Activated CD8-positive, alpha-beta T cell treated with anti-CD3 and anti-CD28 coated beads for 36 hours (primary cell): ENCODE results near the gene CTNNA3. TPM values are rescaled to one million over a fixed set of nuclear protein-coding genes. Genes with fewer than 3 reads are reported as not detected.
"Not testable (repeated sequence)": the region's sequence is repeated elsewhere in the genome, so short reads cannot be mapped to it uniquely, and the experiment has no call there.

Source experiments
- ATAC-seq: fragments of 200-7000 bp; cut with Tn5 transposase; one replicate; pipeline ENCODE4 v1.10.0; 2021; ENCODE audit warnings: mild to moderate bottlenecking, moderate library complexity
- CTCF ChIA-PET: fragments of 350-600 bp; sonication (Branson Sonifier 250); formaldehyde crosslinking; loops from one replicate; lab custom pipeline; 2021; ENCODE audit warnings: antibody characterized with exemption; lab: Charles Lee
- POLR2A ChIA-PET: fragments of 350-600 bp; sonication (Branson Sonifier 250); formaldehyde crosslinking; loops from one replicate; lab custom pipeline; 2021; ENCODE audit warnings: antibody characterized with exemption; lab: Charles Lee
- DNase-seq: peaks from one replicate; pipeline ENCODE4 v3.0.0-alpha.2; 2020
- H3K27ac Mint-ChIP-seq: one replicate; pipeline ENCODE4 v1.8.0; 2021; ENCODE audit warnings: mild to moderate bottlenecking, mixed read lengths
- H3K27me3 Mint-ChIP-seq: one replicate; pipeline ENCODE4 v1.8.0; 2021; ENCODE audit warnings: mixed read lengths
- H3K36me3 Mint-ChIP-seq: one replicate; pipeline ENCODE4 v1.8.0; 2021; ENCODE audit warnings: low read depth, mixed read lengths
- H3K4me1 Mint-ChIP-seq: one replicate; pipeline ENCODE4 v1.8.0; 2021; ENCODE audit warnings: low read depth, mixed read lengths
- H3K4me3 Mint-ChIP-seq: one replicate; pipeline ENCODE4 v1.8.0; 2021; ENCODE audit warnings: mild to moderate bottlenecking, moderate library complexity, mixed read lengths
- H3K9me3 Mint-ChIP-seq: one replicate; pipeline ENCODE4 v1.8.0; 2021; ENCODE audit warnings: mixed read lengths
- CTCF ChIP-seq: fragments of 200-600 bp; IDR thresholded peaks from one replicate; pipeline ENCODE4 v1.8.0; 2022; ENCODE audit warnings: antibody characterized with exemption, mild to moderate bottlenecking
- intact Hi-C: fragments of 100-400 bp; cut with micrococcal nuclease; formaldehyde crosslinking; loops from one replicate; pipeline ENCODE4 v1.10.0; 2022
- total RNA-seq, 2 experiments: library from RNA; stranded (reverse); gene quantifications; one replicate each; pipeline ENCODE4 v1.2.3, GENCODE V29; 2021

CTNNA3 gene
- total RNA-seq, 2 experiments from 2014 or later: not detected

GRCh38 chr10:67225226-67225625 is 470.8 kb downstream of the CTNNA3 start:
- Mint-ChIP-seq H3K4me1 (no peaks in the 10 kb centered on the region), H3K4me3 (no peak overlapping the region), H3K36me3 (peaks cover 1% of the 10 kb centered on the region), H3K27me3 (peaks cover 6% of the 10 kb centered on the region), H3K9me3 (peaks cover 7% of the 10 kb centered on the region), H3K27ac (no peak overlapping the region)
- no peak for TF ChIP-seq CTCF
- no peak for DNase-seq
- intact Hi-C loops: no loop called here
- ATAC-seq: no peak
- POLR2A ChIA-PET: no interaction called here
- CTCF ChIA-PET: no interaction called here

DNA sequence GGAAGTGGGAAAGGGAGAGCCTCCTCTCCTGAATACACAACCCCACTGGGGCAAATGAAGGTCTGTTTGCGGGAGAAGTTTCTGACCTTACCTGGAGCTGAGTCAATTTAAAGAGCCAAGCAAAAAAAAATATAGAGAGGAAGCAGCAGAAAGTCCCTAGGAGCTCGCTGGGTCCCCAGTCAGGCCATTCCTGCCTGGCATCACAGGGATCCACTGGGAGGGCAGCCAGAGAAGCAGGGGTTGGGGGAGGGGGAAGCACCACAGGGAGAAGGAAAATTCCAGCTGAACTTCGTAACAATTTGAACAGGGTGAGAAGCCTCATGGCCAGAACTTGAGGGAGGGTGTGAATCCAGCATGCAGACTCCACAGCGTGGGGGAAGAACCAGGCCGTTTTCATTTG is 471.4 kb downstream of the CTNNA3 start:
- Mint-ChIP-seq H3K4me1 (no peaks in the 10 kb centered on the region), H3K27me3 (peaks cover 1% of the 10 kb centered on the region), H3K9me3 (peaks cover 7% of the 10 kb centered on the region), H3K36me3 (peaks cover 1% of the 10 kb centered on the region), H3K4me3 (no peak overlapping the region), H3K27ac (no peak overlapping the region)
- TF ChIP-seq CTCF: no peak
- ChIA-PET POLR2A (no interaction called here), CTCF (no interaction called here)
- intact Hi-C loops: no loop called here
- ATAC-seq (no peak), DNase-seq (no peak)

DNA sequence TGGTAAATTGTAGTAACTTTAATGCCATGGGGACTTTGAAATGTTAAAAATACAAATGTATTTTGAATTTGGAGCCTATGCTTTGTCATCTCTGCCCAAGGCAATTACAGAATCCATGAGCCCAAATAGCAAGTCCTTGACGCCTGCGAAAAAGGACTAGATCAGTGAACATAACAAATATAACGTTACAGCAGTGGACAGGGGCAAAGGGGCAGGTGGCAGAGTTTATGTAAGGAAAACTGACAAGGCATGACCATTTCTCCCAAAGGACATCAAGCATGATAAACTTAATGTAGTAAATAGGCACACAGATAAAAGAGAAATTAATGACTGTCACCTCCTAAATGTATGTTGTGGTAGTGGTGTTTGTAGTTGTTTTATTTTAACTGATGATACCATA is 473.1 kb downstream of the CTNNA3 start:
- POLR2A ChIA-PET: no interaction called here
- ATAC-seq (no peak), DNase-seq (no peak)
- Mint-ChIP-seq H3K4me3 (no peak overlapping the region), H3K27me3 (peaks cover 1% of the 10 kb centered on the region), H3K27ac (no peak overlapping the region), H3K9me3 (peaks cover 8% of the 10 kb centered on the region), H3K36me3 (peaks cover 1% of the 10 kb centered on the region), H3K4me1 (no peaks in the 10 kb centered on the region)
- no peak for TF ChIP-seq CTCF
- CTCF ChIA-PET: no interaction called here
- intact Hi-C loops: no loop called here

- Mint-ChIP-seq H3K9me3 (peaks cover 6% of the 10 kb centered on the region), H3K36me3 (no peaks in the 10 kb centered on the region), H3K27ac (no peak overlapping the region), H3K4me3 (no peak overlapping the region), H3K4me1 (no peaks in the 10 kb centered on the region), H3K27me3 (peaks cover 2% of the 10 kb centered on the region)
- ChIA-PET POLR2A (no interaction called here), CTCF (no interaction called here)
- TF ChIP-seq CTCF: no peak
- DNase-seq (no peak), ATAC-seq (no peak)
- intact Hi-C loops: no loop called here
Measured at GRCh38 chr10:67221939-67222494, 474.0 kb downstream of the CTNNA3 start.

- intact Hi-C loops: no loop called here
- TF ChIP-seq CTCF: no peak
- Mint-ChIP-seq H3K4me3 (no peak overlapping the region), H3K4me1 (no peaks in the 10 kb centered on the region), H3K9me3 (no peaks in the 10 kb centered on the region), H3K27ac (no peak overlapping the region), H3K27me3 (no peaks in the 10 kb centered on the region), H3K36me3 (no peaks in the 10 kb centered on the region)
- ATAC-seq: no peak
- DNase-seq: no peak
- POLR2A ChIA-PET: no interaction called here
- CTCF ChIA-PET: no interaction called here
Measured at GRCh38 chr10:67211680-67212079, 484.3 kb downstream of the CTNNA3 start.

- CTCF ChIA-PET, POLR2A ChIA-PET: not testable (repeated sequence)
Measured at GRCh38 chr10:67207923-67208322, 488.1 kb downstream of the CTNNA3 start.

More at GRCh38 chr10:67207923-67208322, 488.1 kb downstream of the CTNNA3 start:
- H3K36me3 Mint-ChIP-seq, H3K4me1 Mint-ChIP-seq, H3K4me3 Mint-ChIP-seq, H3K27me3 Mint-ChIP-seq, intact Hi-C loops, DNase-seq, H3K9me3 Mint-ChIP-seq, ATAC-seq, H3K27ac Mint-ChIP-seq: not testable (repeated sequence)
